Heart left ventricle (tissue), 13 donors: ENCODE measurements around the gene MAP3K15.

ENCODE experiments used
- POLR2A ChIP-seq, 2 donors: fragments of 450-650 bp; IDR thresholded peaks; one replicate each; pipeline ENCODE4 v1.6.1; 2017; ENCODE audit warnings: antibody characterized with exemption in 2 of 2, mild to moderate bottlenecking in 2 of 2, moderate library complexity in 2 of 2
- TF ChIP-seq, protein P1 (sequence below), 12 donors: fragments of 200-600 bp; sonication (generic) in 4 of 12; IDR thresholded peaks; one replicate each; pipeline versions ENCODE4 v1.5.0 to v1.8.0; 2018 to 2022; ENCODE audit warnings: antibody characterized with exemption in 12 of 12, mild to moderate bottlenecking in 5 of 12
- donor health status: ischemic (EF 13 %, LVEDD 7.1; RV severe dilation, severe dysfunction).
- donor health status: DM: no; HTN: yes; CAD: no.
- donor health status: DM: no; HTN: no; CAD: no.
- donor health status: ischemic (EF 25% LVEDD 6.9; RV normal size, moderate dysfunction).
- donor health status: ischemic (EF 25% LVEDD 5.7; RV mildly dilated, moderate dysfunction).
- donor health status: ischemic (EF 35%, LVEDD 5.7; RV mildly dilated, moderate dysfunction).
- donor health status: nonischemic (EF 11% LVEDD 7.7; RV severe dilation, severe dysfunction).
- donor health status: DM: yes; HTN: yes; CAD: no.
- donor health status: PGD.
- donor health status: ischemic (EF 29% LVEDD 5.4; RV normal size, mild dysfunction).
- donor health status: nonischemic (EF 23%, LVEDD 6.1; RV moderate dilation, normal function).

DNA sequence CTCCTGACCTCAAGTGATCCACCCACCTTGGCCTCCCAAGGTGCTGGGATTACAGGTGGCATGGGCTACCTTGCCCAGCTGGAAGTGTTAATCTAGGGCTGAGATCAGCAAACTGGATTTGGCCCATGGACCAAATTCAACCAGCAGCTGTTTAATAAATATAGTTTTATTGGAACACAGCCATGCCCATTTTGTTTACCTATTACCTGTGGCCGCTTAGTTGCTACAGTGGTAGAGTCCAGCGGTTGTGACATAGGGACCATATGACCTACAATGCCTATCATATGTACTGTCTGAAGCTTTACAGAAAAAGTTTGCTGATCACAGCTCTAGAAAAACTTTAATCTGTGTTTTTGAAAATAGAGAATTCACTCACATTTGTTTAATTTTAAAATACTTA is 188.7 kb downstream of the MAP3K15 start:
- TF ChIP-seq POLR2A (IDR thresholded peaks at IDR 0.05): no peak
- TF ChIP-seq, protein P1, sequence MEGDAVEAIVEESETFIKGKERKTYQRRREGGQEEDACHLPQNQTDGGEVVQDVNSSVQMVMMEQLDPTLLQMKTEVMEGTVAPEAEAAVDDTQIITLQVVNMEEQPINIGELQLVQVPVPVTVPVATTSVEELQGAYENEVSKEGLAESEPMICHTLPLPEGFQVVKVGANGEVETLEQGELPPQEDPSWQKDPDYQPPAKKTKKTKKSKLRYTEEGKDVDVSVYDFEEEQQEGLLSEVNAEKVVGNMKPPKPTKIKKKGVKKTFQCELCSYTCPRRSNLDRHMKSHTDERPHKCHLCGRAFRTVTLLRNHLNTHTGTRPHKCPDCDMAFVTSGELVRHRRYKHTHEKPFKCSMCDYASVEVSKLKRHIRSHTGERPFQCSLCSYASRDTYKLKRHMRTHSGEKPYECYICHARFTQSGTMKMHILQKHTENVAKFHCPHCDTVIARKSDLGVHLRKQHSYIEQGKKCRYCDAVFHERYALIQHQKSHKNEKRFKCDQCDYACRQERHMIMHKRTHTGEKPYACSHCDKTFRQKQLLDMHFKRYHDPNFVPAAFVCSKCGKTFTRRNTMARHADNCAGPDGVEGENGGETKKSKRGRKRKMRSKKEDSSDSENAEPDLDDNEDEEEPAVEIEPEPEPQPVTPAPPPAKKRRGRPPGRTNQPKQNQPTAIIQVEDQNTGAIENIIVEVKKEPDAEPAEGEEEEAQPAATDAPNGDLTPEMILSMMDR (IDR thresholded peaks at IDR 0.05): no peak
